COLO668 (cell line): ENCODE results near the gene RAB11FIP4.

ENCODE experiments used
- DNase-seq: peaks from one replicate; lab custom pipeline; 2025; ENCODE audit not compliant: unreplicated experiment; lab: John Stamatoyannopoulos, UW

RAB11FIP4 gene

GRCh38 chr17:31583772-31584356, 192.4 kb downstream of the RAB11FIP4 start:
- DNase-seq = no peak

GRCh38 chr17:31584438-31585279, 193.2 kb downstream of the RAB11FIP4 start:
- DNase-seq = no peak

GRCh38 chr17:31585280-31585630, 193.8 kb downstream of the RAB11FIP4 start:
- no peak for DNase-seq

- DNase-seq = no peak
These were observed 195.5 kb downstream of the RAB11FIP4 start for GRCh38 chr17:31586946-31587345.

- DNase-seq = peak; percentile 59
These were observed 196.0 kb downstream of the RAB11FIP4 start for GRCh38 chr17:31587462-31587861.
